ENCODE data around the gene FBLN1.
"Not testable (repeated sequence)": the region's sequence is repeated elsewhere in the genome, so short reads cannot be mapped to it uniquely, and the experiment has no call there.

The FBLN1 gene

GRCh38 chr22:45477366-45478107, 25.1 kb upstream of the FBLN1 start:
- DNase-seq (ENCODE audit: low spot score): no peak

GRCh38 chr22:45478108-45478771, 24.4 kb upstream of the FBLN1 start:
- no peak for DNase-seq (ENCODE audit: low spot score)

DNA sequence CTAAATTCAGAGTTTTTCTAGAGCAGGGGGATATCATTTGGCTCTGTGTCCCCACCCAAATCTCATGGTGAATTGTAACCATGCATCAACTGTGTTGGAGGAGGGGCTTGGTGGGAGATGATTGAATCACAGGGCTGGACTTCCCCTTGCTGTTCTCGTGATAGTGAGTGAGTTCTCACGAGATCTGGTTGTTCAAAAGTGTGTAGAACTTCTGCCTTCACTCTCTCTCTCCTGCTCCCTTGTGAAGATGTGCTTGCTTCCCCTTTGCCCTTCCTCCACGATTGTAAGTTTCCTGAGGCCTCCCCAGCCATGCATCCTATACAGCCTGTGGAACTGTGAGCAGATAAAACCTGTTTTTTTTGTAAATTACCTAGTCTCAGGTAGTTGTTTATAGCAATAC, 22.0 kb upstream of the FBLN1 start:
- DNase-seq (ENCODE audit: low spot score): no peak

DNA sequence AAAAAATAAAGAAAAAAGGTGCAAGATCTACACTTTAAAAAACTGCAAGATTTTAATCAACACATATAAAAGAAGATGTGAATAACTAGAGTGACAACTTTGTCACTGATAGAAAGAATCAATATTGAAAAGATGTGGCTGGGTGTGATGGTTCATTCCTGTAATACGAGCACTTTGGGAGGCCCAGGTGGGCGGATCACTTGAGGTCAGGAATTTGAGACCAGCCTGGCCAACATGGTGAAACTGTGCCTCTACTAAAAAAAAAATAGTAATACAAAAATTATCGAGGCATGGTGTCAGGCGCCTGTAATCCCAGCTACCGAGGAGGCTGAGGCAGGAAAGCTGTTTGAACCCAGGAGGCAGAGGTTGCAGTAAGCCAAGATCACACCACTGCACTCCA, 21.0 kb upstream of the FBLN1 start:
- DNase-seq (ENCODE audit: low spot score): no peak

- no peak for DNase-seq (ENCODE audit: low spot score)
These were observed 20.5 kb upstream of the FBLN1 start for GRCh38 chr22:45482169-45482568.

GRCh38 chr22:45483319-45483718, 19.4 kb upstream of the FBLN1 start:
- DNase-seq (ENCODE audit: low spot score): no peak

GRCh38 chr22:45483918-45484499, 18.7 kb upstream of the FBLN1 start:
- DNase-seq (ENCODE audit: low spot score): no peak

- no peak for DNase-seq (ENCODE audit: low spot score)
These were observed 17.9 kb upstream of the FBLN1 start for GRCh38 chr22:45484742-45485141.

DNA sequence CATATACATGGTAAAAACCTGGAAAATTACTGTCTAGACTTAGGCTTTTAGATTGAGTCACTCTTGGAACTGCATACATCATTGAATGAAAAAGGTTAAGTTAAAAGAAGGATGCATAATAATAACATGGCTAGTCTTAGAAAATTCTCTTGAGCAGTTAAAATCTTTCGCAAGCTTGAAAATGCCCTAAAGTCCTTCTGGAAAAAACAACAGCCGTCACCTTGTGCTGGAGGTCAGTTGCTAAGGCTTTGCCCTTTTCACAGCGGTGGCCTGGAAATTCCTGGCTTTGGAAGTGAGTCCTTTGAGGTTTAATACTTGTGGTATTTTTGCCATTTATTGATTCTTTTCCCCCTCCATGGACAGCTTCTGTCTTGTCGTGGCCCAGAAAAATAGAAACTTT, 17.4 kb upstream of the FBLN1 start:
- DNase-seq (ENCODE audit: low spot score): no peak

DNA sequence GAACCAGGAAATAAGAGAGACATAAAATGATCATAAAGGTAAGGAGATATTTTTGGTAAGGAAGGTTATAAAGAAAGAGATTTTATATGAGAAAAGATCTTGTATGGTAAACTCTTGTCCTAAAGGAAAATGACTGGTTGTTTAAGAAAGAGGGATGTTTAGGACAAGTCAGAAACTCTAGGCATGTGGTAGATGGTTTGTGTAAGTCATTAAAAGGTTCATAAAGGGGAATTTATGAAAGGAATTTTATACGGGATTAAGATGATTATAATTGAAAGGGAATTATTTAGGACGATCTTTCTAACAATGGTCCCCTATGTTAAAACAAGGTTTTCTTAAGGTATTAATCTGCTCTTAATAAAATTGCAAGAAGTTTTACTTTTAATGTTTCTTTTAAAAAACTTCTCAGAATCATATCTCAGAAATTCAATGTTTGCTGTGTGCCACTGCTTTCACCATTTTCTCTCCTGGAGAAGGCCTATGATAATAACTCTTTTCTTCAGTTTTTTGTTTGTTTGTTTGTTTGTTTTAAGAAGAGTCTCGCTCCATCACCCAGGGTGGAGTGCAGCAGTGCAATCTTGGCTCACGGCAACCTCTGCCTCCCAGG, 13.8 kb upstream of the FBLN1 start:
- no peak for DNase-seq (ENCODE audit: low spot score)

DNA sequence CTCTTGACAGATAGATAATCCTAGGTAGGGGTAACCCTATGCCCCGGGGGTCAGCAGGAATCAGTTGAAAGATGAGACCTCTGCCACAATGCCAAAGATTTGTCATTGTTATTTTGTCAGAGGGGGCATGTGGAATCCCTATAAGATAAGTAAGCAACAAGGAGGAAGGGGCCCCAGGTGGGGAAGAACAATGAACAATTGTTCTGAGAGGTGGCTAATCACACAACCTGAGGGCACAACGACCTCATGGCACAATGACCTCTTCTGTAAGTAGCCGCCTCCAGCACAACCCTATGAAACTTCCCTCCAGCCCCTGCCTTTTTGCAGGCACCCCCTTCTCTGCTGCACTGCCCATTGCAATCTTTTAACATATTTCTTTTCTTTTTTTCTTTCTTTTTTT, 11.8 kb upstream of the FBLN1 start:
- no peak for DNase-seq (ENCODE audit: low spot score)

DNA sequence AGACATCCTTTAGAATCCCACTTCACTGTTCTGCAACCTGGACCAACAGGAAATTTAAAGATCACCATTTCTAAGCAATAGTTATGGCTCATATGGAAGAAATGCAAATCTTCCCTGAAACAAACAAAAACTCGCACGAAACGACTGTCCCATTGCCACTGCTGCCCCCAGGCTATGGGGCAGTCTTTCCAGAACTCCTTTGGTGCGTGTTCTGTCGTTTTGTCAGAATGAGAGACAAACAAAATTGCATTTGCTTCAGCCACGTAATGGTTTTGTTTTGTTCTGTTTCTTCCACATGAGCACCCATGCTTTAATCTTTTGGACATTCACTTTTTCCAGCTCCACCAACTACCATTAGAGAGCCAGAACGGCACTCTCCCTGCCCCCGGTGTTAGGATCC, 10.8 kb upstream of the FBLN1 start:
- DNase-seq (ENCODE audit: low spot score): no peak

DNA sequence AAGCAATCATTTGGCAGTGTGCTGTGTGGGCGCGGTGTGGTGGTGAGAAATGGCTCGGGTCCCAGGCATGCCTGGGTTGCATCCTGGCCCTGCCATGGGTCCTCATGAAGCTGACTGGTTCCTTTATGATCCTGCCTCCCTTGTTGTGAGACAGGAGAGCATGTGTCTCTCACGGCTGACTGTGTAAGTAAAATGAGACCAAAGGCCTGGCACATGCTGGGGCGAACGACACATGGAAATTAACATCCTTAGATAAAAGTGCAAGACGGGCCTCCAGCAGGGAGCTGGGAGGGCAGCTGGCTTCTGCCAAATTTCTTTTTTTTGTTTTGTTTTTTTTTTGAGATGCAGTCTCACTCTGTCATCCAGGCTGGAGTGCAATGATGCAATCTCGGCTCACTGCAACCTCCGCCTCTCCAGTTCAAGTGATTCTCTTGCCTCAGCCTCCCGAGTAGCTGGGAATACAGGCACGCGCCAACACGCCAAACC, 9.4 kb upstream of the FBLN1 start:
- DNase-seq (ENCODE audit: low spot score): peak; percentile 76

DNA sequence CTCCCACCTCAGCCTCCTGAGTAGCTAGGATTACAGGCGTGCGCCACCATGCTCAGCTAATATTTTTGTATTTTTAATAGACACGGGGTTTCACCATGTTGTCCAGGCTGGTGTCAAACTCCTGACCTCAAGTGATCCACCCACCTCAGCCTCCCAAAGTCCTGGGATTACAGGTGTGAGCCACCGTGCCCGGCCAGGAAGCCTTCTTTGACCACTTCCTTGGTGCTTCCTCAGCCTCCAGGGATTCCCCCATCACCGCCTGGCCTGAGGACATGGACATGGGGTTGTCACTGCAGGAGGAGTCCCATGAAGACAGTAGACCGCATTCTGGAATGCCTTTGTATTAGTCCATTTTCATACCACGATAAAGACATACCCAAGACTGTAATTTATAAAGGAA, 8.4 kb upstream of the FBLN1 start:
- DNase-seq (ENCODE audit: low spot score): not testable (repeated sequence)

GRCh38 chr22:45495616-45496015, 7.1 kb upstream of the FBLN1 start:
- not testable (repeated sequence) for DNase-seq (ENCODE audit: low spot score)

DNA sequence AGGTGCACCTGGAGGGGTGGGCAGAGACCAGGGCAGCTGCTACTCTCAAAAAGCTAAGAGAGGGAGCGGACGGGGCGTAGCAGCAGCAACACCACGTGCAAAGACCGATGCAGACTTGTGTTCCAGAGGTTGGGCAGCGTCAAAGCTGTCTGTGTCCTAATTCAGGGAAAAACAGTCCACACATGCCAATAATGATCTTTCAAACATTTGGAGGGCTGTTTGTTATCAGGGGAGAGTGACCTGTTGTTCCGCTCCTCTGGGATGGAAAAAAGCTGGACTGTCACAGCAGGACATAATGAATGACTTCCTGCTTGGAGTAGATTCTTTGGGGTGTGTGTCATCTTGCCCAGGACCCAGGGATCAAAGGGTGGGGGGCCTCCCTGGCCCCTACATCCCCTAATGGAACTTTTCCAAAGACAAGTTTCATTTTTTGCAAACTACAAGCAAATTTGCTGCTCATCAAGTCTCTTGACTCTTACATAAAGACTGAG, 6.2 kb upstream of the FBLN1 start:
- no peak for DNase-seq (ENCODE audit: low spot score)

DNA sequence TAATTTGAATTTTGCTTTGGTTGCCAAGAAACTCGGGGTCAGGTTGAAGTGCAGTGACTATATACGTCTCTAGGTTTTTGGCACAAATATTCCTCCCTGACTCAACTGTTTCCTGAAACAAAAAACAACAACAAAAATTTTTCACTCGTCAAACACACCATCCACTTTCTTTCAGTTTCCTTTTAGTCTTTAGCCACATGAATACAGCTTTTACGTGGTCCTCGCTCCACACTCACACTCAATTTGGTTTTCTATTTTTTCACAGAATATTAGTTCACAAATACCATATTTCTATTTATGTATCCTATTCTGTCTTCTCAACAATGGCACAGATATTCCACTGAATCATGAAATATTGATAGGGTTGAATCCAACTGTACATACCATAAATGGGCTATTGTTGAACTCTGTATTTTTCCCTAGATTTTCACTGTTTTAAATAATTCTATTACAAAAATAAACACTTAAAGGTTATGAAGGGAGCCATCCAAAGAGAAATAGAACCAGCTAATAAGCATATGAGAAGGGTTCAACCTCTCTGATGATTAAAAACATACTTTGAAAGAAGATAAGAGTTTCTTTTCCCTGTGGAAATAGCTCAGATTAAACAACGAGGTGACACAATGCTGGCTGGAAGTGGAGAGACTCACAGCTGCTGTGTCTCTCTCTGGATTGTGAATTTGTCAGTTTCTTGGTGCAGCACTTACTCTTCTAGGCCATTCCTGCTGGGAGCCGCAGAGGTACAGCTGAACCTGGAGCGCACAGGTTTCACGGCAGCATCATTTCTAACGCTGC, 5.1 kb upstream of the FBLN1 start:
- no peak for DNase-seq (ENCODE audit: low spot score)

DNA sequence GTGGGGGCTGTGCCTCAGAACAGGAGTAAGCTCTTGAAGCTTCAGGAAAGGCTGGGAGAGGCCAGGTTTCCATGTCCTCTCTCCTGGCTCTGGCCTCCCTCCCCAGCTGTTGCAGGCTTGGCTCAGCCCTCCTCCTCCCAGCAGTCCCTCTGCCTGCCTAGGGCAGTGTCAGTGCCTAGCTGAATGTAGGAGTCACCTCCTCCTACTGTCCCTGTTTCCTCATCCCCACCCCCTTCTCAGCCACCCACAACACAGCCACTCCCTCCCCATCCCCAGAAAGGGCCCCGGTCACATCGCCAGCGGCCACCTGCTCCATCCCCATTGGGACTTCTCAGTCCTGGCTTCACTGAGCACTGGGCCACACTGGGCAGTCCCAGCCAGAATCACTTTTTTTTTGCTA, 2.9 kb upstream of the FBLN1 start:
- no peak for DNase-seq (ENCODE audit: low spot score)

DNA sequence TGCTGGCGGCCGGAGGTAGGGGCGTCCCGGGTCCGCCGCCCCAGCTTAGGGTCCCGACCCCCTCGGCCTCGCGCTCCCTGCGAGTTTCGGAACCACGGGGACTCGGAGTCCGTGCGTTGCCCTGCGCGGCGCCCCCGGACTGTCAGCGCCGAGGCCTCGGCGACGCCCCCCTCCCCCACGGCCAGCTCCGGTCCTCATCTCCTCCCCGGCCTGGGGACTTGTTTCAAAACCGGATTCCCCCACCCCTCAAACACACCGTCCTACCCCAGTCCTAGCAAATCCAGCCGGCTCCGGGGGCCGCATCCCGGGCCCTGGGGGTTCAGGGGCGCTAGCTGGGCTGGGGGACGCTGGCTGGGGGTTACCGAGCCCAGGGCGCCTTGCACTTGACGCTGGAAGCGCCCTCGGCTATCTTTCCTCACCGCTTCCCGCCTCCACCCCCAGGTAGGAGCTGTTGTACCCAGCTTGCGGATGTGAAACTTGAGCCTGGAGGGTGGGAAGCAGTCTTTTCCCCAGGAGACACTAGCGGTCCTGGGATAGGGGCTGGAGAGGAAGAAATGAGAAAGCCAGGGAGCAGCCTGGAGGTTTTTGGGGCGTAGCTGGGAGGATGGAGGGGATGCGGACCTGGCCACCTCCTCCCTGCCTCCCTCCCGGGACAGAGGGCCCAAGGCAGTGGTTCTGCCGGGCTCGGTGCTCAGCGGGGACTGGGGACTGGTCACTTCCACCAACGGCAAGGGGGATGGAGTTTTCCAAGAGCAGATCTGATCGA, 550 bp downstream of the FBLN1 start:
- no peak for DNase-seq (ENCODE audit: low spot score)

DNA sequence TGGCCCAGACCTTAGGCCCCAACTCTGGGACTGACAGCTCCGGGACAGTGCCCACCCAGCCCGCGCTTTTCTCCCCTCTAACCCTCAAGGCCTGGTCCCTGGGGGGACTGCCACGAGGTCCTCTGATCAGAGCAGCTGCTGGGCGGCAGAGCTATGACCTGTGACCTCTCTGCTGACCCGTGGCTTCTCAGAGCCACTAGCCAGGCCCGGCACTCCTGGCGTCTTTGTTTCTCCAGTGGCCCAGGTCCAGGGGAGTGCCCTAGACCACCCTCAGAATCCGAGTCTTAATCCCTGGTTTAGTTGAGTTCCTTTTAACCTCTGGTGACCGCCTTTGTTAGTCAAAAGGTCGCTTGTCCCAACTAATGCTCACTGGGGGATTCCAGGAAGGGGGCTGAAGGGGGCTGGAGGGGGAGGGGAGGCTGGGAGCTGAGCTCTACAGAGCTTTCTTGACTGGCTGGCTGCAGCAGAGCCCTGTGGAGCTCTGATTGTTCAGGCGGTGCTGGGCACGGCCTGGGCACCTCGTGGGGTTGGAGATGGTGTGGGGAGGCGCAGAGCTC, 1.2 kb downstream of the FBLN1 start:
- no peak for DNase-seq (ENCODE audit: low spot score)
